Muscle layer of duodenum (tissue), 2 donors: ENCODE data around the gene CIROP.

Experiments used
- H3K27ac ChIP-seq: one replicate; pipeline ENCODE4 v1.7.0; 2013; ENCODE audit warnings: mild to moderate bottlenecking, low read length
- H3K27me3 ChIP-seq: one replicate; pipeline ENCODE4 v1.7.0; 2013; ENCODE audit warnings: low read depth, mild to moderate bottlenecking, control low read depth, low read length
- H3K36me3 ChIP-seq, 2 donors: one replicate each; pipeline ENCODE4 v1.7.0; 2013; ENCODE audit warnings: low read length in 2 of 2, control low read depth in 1 of 2, mild to moderate bottlenecking in 1 of 2; ENCODE audit not compliant: insufficient read depth in 2 of 2, control insufficient read depth in 1 of 2
- H3K4me1 ChIP-seq, 2 donors: one replicate each; pipeline ENCODE4 v1.7.0; 2013; ENCODE audit warnings: low read length in 2 of 2, mild to moderate bottlenecking in 2 of 2, control low read depth in 1 of 2, moderate library complexity in 1 of 2; ENCODE audit not compliant: insufficient read depth in 2 of 2, control insufficient read depth in 1 of 2
- H3K4me3 ChIP-seq, 2 donors: one replicate each; pipeline ENCODE4 v1.7.0; 2013; ENCODE audit warnings: low read length in 2 of 2, low read depth in 1 of 2, mild to moderate bottlenecking in 1 of 2
- H3K9me3 ChIP-seq, 2 donors: one replicate each; pipeline ENCODE4 v1.7.0; 2013; ENCODE audit warnings: low read length in 2 of 2, control low read depth in 1 of 2, mild to moderate bottlenecking in 1 of 2; ENCODE audit not compliant: control insufficient read depth in 1 of 2
- donor health status: healthy.

Gene CIROP, protein sequence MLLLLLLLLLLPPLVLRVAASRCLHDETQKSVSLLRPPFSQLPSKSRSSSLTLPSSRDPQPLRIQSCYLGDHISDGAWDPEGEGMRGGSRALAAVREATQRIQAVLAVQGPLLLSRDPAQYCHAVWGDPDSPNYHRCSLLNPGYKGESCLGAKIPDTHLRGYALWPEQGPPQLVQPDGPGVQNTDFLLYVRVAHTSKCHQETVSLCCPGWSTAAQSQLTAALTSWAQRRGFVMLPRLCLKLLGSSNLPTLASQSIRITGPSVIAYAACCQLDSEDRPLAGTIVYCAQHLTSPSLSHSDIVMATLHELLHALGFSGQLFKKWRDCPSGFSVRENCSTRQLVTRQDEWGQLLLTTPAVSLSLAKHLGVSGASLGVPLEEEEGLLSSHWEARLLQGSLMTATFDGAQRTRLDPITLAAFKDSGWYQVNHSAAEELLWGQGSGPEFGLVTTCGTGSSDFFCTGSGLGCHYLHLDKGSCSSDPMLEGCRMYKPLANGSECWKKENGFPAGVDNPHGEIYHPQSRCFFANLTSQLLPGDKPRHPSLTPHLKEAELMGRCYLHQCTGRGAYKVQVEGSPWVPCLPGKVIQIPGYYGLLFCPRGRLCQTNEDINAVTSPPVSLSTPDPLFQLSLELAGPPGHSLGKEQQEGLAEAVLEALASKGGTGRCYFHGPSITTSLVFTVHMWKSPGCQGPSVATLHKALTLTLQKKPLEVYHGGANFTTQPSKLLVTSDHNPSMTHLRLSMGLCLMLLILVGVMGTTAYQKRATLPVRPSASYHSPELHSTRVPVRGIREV

DNA sequence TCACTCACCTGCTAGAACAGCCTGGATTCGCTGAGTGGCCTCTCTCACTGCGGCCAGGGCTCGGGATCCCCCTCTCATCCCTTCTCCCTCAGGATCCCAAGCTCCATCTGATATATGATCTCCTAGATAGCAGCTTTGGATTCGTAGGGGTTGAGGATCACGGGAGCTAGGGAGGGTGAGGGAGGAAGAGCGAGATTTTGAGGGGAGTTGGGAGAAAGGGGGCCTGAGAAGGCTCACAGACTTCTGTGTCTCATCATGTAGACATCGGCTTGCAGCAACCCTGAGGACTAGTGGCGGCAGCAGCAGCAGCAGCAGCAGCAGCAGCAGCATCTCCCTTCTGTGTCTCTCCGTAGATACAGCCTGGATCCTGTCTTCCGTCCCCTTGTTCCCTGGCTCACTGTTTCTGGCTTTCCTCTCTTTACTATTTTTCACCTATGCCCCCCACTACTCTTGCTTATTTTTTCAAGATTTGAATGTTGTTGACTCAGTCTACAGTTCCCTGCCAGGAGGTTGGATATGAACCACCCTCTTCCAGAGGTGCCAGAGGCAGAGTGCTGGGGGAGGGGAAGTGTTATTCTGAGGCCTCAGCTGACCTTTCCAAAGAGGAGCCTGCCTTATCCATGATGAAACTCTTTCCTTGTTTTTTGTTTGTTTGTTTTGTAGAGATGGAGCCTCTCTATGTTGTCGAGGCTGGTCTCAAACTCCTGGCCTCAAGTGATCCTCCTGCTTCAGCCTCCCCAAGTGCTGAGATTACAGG lies at the start of gene CIROP:
CIROP (minus strand) TSS at position 399 of the 757 bp plus-strand sequence; CDS start at position 330, 69 bp downstream.
- no peak within 1 kb of the TSS for H3K27ac ChIP-seq
- H3K4me3 ChIP-seq = no peak within 1 kb of the TSS
- no peaks in the 10 kb centered on the region for H3K27me3 ChIP-seq
- peaks cover 0 to 6% of the 10 kb centered on the region in 2 donors for H3K4me1 ChIP-seq
- no peaks in the 10 kb centered on the region for H3K9me3 ChIP-seq
- no peaks in the 10 kb centered on the region for H3K36me3 ChIP-seq

DNA sequence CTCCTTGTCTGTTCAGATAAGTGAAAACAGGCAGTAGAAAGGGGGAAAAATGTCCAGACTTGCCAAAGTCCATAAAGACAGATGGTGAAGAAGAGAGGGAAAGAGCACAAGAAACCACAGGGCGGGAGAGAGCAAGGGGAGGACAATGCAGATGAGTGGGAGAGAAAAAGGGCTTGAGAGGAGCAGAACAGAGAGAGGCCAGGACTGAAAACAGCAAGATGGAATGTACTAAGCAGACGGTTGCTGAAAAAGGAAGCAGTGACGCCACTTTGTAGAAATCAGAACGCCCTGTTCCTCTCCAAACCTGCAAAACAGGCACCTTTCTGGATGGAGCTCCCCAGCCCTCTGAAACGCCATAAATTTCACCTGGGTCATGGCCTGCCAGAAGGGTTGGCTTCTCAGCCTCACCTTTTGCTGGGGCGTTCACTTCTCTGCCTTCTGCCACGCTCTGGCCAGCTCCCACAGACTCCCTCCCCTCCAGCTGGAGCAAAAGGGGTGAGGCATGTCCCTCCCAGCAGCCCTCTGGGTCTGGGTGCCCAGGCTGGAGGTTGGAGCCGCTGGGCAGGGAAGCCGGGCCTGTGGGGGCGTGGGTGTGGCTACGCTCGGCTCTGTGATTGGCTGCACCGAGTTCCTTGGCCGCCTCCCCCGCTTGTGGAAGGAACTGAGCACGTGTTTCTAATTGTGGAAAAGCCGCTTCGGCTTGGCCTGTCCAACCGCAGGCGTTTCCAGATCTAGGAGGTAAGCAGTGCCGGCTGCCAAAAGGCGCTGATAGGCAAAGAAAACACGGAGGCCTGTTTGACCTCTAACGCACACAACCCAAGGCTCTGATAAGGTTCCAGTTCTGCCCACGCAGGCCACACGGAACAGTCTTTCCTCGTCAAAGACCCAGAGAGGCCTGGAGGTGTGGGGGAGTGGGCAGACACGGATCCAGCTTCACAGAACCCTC lies 49.3 kb upstream of the CIROP start:
- Histone ChIP-seq H3K27me3 (no peaks in the 10 kb centered on the region), H3K9me3 (no peaks in the 10 kb centered on the region), H3K27ac (peak overlapping the region; percentile 93), H3K4me1 (peaks cover 13 to 29% of the 10 kb centered on the region in 2 donors), H3K4me3 (peak overlapping the region; percentile 38 to 48), H3K36me3 (no peaks in the 10 kb centered on the region)

DNA sequence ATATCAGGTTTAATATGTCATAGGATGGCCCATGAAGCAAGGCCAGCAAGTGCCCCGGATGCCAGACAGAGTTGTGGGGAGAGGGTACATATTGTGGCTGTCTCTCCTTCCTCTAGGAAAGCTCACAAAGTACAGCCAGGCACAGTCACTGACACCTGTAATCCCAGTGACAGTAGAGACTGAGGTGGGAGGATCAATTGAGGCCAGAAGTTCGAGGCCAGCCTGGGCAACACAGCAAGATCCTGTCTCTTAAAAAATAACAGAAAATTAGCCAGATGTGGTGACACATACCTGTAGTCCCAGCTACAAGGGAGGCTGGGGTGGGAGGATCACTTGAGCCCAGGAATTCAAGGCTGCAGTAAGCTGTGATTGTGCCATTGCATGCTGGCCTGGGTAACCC lies 46.6 kb upstream of the CIROP start:
- Histone ChIP-seq H3K9me3 (no peaks in the 10 kb centered on the region), H3K27me3 (no peaks in the 10 kb centered on the region), H3K4me3 (no peak overlapping the region), H3K4me1 (peaks cover 13 to 29% of the 10 kb centered on the region in 2 donors), H3K36me3 (no peaks in the 10 kb centered on the region), H3K27ac (no peak overlapping the region)

DNA sequence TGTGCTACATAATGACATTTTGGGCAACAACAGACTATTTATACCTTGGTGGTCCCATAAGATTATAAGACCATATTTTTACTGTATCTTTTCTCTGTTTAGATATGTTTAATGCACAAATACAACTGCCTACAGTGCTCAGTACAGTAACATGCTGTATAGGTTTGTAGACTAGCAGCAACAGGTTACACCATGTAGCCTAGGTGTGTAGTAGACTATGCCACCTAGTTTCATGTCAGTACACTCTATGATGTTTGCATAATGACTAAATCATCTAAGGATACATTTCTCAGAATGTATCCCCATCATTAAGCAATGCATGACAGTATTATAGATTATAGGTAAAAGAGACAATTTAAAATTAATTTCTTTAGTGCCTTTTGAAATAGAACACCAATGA lies 45.0 kb upstream of the CIROP start:
- H3K27me3 ChIP-seq = no peaks in the 10 kb centered on the region
- no peaks in the 10 kb centered on the region for H3K9me3 ChIP-seq
- H3K4me1 ChIP-seq = peaks cover 15 to 16% of the 10 kb centered on the region in 2 donors
- H3K4me3 ChIP-seq = no peak overlapping the region
- H3K27ac ChIP-seq = peak overlapping the region; percentile 59
- no peaks in the 10 kb centered on the region for H3K36me3 ChIP-seq

DNA sequence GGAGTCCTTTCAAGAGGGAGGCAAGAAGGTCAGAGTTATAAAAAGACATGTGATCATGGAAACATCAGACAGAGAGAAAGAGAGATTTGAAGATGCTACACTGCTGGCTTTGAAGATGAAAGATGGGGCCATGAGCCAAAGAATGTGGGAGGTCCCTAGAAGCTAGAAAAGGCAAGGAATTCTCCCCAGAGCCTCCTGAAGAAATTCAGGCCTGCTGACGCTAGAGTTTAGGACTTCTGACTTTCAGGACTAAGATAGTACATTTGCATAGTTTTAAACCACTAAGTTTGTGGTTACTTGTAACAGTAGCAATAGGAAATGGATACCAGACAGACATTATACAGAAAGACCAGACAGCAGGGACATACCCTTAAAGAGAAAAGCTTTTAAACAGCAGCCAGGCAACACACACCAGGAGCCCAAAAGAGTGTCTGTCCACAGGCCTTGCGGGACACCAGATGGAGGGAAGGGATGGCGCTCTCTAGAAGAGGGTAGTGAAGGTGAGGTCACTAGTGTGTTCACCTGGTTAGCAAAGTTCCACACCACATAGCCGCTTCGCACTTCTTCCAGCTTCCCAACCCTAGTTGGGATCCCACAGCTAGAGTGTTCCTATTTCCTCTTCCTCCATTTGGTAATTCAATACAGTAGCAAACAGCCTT lies 43.9 kb upstream of the CIROP start:
- H3K36me3 ChIP-seq = no peaks in the 10 kb centered on the region
- H3K27me3 ChIP-seq = no peaks in the 10 kb centered on the region
- peaks cover 6 to 16% of the 10 kb centered on the region in 2 donors for H3K4me1 ChIP-seq
- no peaks in the 10 kb centered on the region for H3K9me3 ChIP-seq
- peak overlapping the region; percentile 59 for H3K27ac ChIP-seq
- no peak overlapping the region for H3K4me3 ChIP-seq

DNA sequence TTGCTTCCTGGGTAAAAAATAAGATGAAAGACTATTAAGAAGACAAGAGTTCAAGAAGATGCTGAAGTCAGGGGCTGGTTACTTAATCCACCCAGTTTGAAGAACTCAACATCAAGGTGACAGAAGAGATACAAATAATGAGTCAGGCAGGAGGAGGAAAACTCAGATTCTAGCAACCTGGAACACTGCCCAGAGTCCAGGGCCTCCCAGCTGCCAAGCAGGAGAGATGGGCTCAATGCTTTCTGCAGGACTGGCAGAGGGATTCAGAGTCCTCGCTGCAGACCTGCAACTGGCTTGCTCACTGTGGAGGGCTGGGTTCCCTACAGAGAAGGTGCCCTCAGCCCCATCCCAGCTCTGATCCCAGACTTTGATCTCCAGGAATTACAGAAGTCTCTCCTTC lies 42.9 kb upstream of the CIROP start:
- H3K4me3 ChIP-seq = no peak overlapping the region
- peak overlapping the region; percentile 35 for H3K27ac ChIP-seq
- peaks cover 4 to 9% of the 10 kb centered on the region in 2 donors for H3K4me1 ChIP-seq
- no peaks in the 10 kb centered on the region for H3K27me3 ChIP-seq
- no peaks in the 10 kb centered on the region for H3K9me3 ChIP-seq
- H3K36me3 ChIP-seq = no peaks in the 10 kb centered on the region

DNA sequence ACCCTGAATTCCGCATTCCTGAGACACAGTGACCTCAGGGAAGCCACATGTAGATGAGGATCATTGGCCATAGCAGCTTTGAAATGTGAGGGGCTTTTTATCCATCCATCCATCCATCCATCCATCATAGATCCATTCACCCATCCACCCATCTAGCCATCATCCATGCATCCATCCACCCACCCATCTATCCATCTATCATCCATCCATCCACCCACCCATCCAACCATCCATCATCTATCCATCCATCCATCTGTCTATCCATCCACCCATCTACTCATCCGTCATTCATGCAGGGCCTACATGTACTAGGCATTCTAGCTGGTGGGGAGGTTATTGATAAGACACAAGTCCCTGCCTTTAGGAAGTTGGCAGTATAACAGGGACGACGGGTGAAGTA lies 42.2 kb upstream of the CIROP start:
- no peaks in the 10 kb centered on the region for H3K36me3 ChIP-seq
- no peaks in the 10 kb centered on the region for H3K27me3 ChIP-seq
- H3K4me3 ChIP-seq = no peak overlapping the region
- no peak overlapping the region for H3K27ac ChIP-seq
- no peaks in the 10 kb centered on the region for H3K9me3 ChIP-seq
- peaks cover 7 to 8% of the 10 kb centered on the region in 2 donors for H3K4me1 ChIP-seq

DNA sequence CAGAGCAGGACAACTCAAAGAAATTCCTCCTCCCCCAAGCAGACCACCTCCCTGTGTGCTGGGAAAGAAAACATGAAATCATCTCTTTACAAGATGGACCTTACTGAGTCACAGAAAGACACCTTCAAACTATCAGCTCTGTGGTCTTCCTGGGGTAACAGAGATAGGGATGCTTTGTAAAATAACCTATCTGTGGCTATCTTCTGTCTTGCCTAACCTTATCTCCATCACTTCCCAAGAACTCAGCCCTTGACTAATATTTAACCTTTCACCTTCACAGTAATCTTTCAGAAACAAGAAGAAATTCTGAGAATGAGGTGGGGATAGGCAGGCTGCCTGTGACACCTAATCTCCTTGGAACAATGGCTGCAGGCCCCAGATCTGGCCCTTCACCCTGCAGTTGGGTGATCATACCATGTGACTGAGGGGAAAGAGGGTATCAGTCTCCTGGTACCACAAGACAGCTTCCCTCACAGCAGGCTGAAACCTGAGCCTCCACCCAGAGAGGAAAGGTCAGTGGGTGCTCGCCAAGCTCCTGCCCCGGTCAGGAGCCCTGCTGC lies 41.6 kb upstream of the CIROP start:
- H3K36me3 ChIP-seq = no peaks in the 10 kb centered on the region
- peak overlapping the region; percentile 69 for H3K27ac ChIP-seq
- peaks cover 7 to 8% of the 10 kb centered on the region in 2 donors for H3K4me1 ChIP-seq
- no peaks in the 10 kb centered on the region for H3K9me3 ChIP-seq
- H3K4me3 ChIP-seq = no peak overlapping the region
- H3K27me3 ChIP-seq = no peaks in the 10 kb centered on the region

DNA sequence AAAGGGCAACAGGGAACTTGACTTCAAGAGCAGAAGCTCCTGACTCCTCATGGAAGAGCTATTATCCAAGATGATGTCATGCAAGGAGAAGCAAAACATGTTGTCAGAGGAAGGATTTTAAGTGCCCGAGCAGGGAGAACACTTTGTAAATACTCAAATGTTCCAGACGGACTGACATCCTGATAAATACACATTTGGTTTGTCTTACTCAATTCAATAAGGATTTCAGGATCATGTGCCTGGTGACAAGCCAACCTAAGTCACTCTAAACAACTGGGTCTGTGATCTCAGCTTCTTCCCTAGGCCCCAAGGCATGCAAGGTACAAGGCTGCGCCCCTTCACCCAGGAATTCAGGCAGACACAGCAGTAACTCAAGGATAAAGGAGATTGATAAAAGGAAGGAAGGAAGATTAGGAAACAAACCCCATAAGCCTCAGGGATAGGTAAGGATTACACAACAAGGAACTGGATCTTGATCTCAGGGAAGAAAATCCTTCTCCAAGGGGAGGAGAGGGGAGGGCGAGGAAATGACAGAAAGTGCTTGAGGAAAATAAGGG lies 41.1 kb upstream of the CIROP start:
- no peaks in the 10 kb centered on the region for H3K9me3 ChIP-seq
- H3K27me3 ChIP-seq = no peaks in the 10 kb centered on the region
- peaks cover 7 to 8% of the 10 kb centered on the region in 2 donors for H3K4me1 ChIP-seq
- no peaks in the 10 kb centered on the region for H3K36me3 ChIP-seq
- H3K4me3 ChIP-seq = no peak overlapping the region
- peak overlapping the region; percentile 69 for H3K27ac ChIP-seq
